ENCODE data around the gene SGMS1.

The SGMS1 gene

GRCh38 chr10:50316695-50317648 is 306.8 kb downstream of the SGMS1 start:
- Histone ChIP-seq H3K27me3 (ENCODE audit: insufficient read depth, low read length) (no peaks in the 10 kb centered on the region), H3K36me3 (ENCODE audit: insufficient read depth, low read length) (no peaks in the 10 kb centered on the region), H3K4me1 (ENCODE audit: insufficient read depth, low read length, severe bottlenecking) (peaks cover 9% of the 10 kb centered on the region), H3K4me2 (ENCODE audit: low read length) (no peak overlapping the region), H3K79me2 (ENCODE audit: insufficient read depth, low read length) (no peaks in the 10 kb centered on the region), H3K9ac (ENCODE audit: low read length) (no peak overlapping the region), H3K27ac (ENCODE audit: low read depth, low read length, poor library complexity, severe bottlenecking) (peak overlapping the region; percentile 44), H3K9me3 (ENCODE audit: low read length) (no peaks in the 10 kb centered on the region), H3K4me3 (ENCODE audit: low read depth, low read length, poor library complexity, severe bottlenecking) (no peak overlapping the region), H3F3A (ENCODE audit: insufficient read depth, low read length) (no peaks in the 10 kb centered on the region), H3K9me2 (ENCODE audit: low read depth, low read length) (no peaks in the 10 kb centered on the region), H2AFZ (ENCODE audit: low read length) (no peak overlapping the region), H4K20me1 (ENCODE audit: insufficient read depth, low read length) (no peaks in the 10 kb centered on the region)
- no peak for TF ChIP-seq EZH2 (IDR thresholded peaks at IDR 0.05; ENCODE audit: borderline replicate concordance, low read length)
- no peak for TF ChIP-seq CTCF (IDR thresholded peaks at IDR 0.05; ENCODE audit: low read length)

- no peaks in the 10 kb centered on the region for H4K20me1 ChIP-seq (ENCODE audit: insufficient read depth, low read length)
- no peaks in the 10 kb centered on the region for H3K79me2 ChIP-seq (ENCODE audit: insufficient read depth, low read length)
- H3K4me2 ChIP-seq (ENCODE audit: low read length) = no peak overlapping the region
- H3K4me3 ChIP-seq (ENCODE audit: low read depth, low read length, poor library complexity, severe bottlenecking) = no peak overlapping the region
- no peaks in the 10 kb centered on the region for H3K36me3 ChIP-seq (ENCODE audit: insufficient read depth, low read length)
- H3K9ac ChIP-seq (ENCODE audit: low read length) = no peak overlapping the region
- no peak overlapping the region for H2AFZ ChIP-seq (ENCODE audit: low read length)
- TF ChIP-seq EZH2 (IDR thresholded peaks at IDR 0.05; ENCODE audit: borderline replicate concordance, low read length) = no peak
- no peak for TF ChIP-seq CTCF (IDR thresholded peaks at IDR 0.05; ENCODE audit: low read length)
- no peaks in the 10 kb centered on the region for H3F3A ChIP-seq (ENCODE audit: insufficient read depth, low read length)
- peaks cover 9% of the 10 kb centered on the region for H3K4me1 ChIP-seq (ENCODE audit: insufficient read depth, low read length, severe bottlenecking)
- no peak overlapping the region for H3K27ac ChIP-seq (ENCODE audit: low read depth, low read length, poor library complexity, severe bottlenecking)
- H3K9me2 ChIP-seq (ENCODE audit: low read depth, low read length) = no peaks in the 10 kb centered on the region
- H3K27me3 ChIP-seq (ENCODE audit: insufficient read depth, low read length) = no peaks in the 10 kb centered on the region
- no peaks in the 10 kb centered on the region for H3K9me3 ChIP-seq (ENCODE audit: low read length)
Observed at GRCh38 chr10:50316174-50316573, 307.6 kb downstream of the SGMS1 start.

GRCh38 chr10:50315424-50315823 is 308.3 kb downstream of the SGMS1 start:
- H2AFZ ChIP-seq (ENCODE audit: low read length) = no peak overlapping the region
- H3K4me3 ChIP-seq (ENCODE audit: low read depth, low read length, poor library complexity, severe bottlenecking) = no peak overlapping the region
- H3K9me2 ChIP-seq (ENCODE audit: low read depth, low read length) = no peaks in the 10 kb centered on the region
- H3K27ac ChIP-seq (ENCODE audit: low read depth, low read length, poor library complexity, severe bottlenecking) = no peak overlapping the region
- TF ChIP-seq CTCF (IDR thresholded peaks at IDR 0.05; ENCODE audit: low read length) = no peak
- no peaks in the 10 kb centered on the region for H4K20me1 ChIP-seq (ENCODE audit: insufficient read depth, low read length)
- H3K4me2 ChIP-seq (ENCODE audit: low read length) = no peak overlapping the region
- no peaks in the 10 kb centered on the region for H3F3A ChIP-seq (ENCODE audit: insufficient read depth, low read length)
- peaks cover 9% of the 10 kb centered on the region for H3K4me1 ChIP-seq (ENCODE audit: insufficient read depth, low read length, severe bottlenecking)
- H3K27me3 ChIP-seq (ENCODE audit: insufficient read depth, low read length) = no peaks in the 10 kb centered on the region
- H3K9me3 ChIP-seq (ENCODE audit: low read length) = no peaks in the 10 kb centered on the region
- H3K79me2 ChIP-seq (ENCODE audit: insufficient read depth, low read length) = no peaks in the 10 kb centered on the region
- no peak overlapping the region for H3K9ac ChIP-seq (ENCODE audit: low read length)
- H3K36me3 ChIP-seq (ENCODE audit: insufficient read depth, low read length) = no peaks in the 10 kb centered on the region

Data from OCI-LY1 (cell line).